DMS79 treated with DMSO at 0.1 percent for 48 hours (cell line): ENCODE results near the gene KIAA1210.

ENCODE experiments used
- DNase-seq: peaks from one replicate; lab custom pipeline; 2025; lab: John Stamatoyannopoulos, UW

The KIAA1210 gene

GRCh38 chrX:119127650-119128049 is at the start of gene KIAA1210:
KIAA1210 (minus strand) TSS chrX:119127812; CDS start chrX:119123642, 4,170 bp downstream.
- no peak for DNase-seq

DNA sequence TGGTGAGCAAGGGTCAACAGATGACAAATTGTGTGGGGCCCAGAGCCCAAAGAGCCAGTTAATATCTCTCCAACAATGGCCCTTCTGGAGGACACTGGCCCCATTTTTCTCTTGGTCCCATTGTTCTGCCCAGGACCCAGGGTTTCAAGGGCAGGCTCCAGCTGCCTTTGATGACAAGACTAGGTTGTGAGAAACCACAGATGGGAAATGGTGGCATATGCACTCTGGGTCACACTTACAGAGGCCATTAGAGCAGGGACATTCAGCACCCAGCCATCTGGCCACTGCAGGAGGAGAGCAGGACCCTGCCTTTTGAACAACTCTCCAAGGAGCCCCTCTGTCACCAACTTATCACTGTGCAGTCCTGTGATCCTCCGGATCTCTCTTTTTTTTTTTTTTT is 49.7 kb upstream of the KIAA1210 start:
- no peak for DNase-seq

DNA sequence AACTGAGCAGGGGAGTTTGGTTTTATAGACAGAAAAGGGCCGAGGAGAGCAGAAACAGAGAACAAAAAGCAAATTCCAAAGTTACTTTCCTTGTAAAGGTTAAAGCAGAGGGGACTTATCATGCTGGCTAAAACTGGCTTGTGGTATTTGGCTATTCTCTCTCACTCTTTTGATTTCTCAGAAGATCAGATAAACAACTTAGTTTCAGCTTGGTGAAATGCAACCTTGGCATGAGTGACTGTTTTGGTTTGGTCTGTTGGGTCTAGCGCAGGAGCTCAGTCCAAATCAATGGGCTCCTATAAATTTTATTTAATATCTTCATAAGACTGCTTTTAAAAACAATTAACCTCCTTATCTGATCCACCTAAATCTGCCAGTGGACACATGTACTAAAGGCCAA is 47.3 kb upstream of the KIAA1210 start:
- DNase-seq = no peak

GRCh38 chrX:119168104-119168503 is 40.5 kb upstream of the KIAA1210 start:
- no peak for DNase-seq

GRCh38 chrX:119158226-119158625 is 30.6 kb upstream of the KIAA1210 start:
- no peak for DNase-seq

GRCh38 chrX:119156241-119156640 is 28.6 kb upstream of the KIAA1210 start:
- no peak for DNase-seq

DNA sequence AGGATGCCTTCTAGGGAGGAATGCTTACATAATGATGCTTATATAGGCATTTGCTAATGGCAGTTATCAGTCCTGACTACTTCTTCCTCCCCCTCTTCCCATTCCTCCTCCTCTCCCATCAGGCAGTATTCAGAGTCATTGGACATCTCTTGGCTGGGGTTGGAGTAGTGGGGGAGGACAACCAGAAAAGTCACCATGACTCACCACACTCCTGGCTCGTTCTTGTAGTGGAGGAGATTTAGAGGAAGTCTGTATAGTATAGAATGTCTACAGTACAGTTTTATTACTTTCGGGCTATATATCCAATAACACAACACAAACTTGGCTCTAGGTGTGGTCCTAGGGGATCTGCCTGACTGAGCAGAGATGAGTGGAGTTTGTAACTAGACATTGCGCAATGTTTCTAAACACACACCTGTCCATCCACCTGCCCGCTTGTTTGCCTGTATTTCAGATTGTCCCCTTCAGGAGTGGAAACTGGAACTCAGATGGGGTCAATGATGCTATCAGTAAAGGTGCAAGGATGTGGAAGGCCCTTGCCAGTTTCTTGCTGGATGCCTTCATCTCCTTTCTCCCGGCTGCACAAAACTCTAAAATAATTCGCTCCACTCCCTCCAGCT is 27.9 kb upstream of the KIAA1210 start:
- DNase-seq = no peak

DNA sequence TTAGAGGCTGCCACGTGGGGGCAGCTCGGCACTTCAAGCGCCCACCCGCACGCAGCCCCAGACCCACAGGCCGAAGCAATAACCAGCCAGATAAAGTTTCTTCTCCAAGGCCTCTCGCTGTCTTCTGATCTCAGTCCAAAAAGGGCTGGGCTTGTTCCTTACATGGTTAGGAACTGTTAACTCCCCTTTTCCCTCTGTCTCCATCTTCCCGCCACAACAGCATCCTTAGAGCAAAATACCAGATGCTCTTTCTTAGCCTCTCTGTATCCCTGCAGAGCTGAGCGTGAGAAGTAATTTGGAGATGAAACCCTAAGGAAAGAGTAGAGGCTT is 23.4 kb upstream of the KIAA1210 start:
- DNase-seq = no peak

- no peak for DNase-seq
These were observed 22.8 kb upstream of the KIAA1210 start for GRCh38 chrX:119150163-119151050.

GRCh38 chrX:119147486-119147885 is 19.9 kb upstream of the KIAA1210 start:
- no peak for DNase-seq

DNA sequence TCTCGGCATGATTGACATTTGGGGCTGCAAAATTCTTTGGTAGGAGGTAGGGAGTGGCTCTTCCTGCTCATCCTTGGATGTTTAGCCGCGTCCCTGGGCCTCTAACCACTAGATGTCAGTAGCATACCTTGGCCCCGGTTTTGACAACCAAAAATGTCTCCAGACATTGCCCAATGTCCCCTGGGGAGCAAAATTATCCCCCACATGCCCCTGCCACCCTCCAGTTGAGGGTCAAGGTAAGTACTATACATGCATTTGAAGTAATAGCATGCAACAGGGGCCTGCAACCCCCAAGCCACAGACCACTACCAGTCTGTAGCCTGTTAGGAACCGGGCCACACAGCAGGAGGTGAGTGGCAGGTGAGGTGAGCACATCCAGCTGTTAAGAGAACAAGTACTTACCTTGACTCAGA is 17.6 kb upstream of the KIAA1210 start:
- DNase-seq = no peak

DNA sequence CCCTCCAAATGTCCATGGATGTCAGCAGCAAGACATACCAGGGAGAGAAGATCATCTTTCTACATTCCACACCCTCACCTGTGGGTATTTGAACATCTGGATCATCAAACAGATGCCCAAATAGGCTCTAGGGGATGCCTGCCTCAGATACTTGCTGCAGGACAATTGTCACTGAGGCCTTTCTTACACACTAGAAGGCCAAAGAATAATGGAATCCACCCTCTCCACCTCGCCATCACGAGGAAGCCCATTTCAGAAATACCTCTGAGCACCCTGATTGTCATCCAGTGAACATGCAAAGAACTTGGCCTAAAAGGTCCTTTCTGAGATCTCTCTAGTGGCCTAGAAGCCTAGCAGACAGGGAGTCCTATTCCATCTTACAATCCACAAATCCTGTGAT is 6.9 kb upstream of the KIAA1210 start:
- DNase-seq = no peak

- DNase-seq = no peak
These were observed 5.3 kb upstream of the KIAA1210 start for GRCh38 chrX:119132961-119133360.

GRCh38 chrX:119132316-119132715 is 4.7 kb upstream of the KIAA1210 start:
- DNase-seq = no peak

DNA sequence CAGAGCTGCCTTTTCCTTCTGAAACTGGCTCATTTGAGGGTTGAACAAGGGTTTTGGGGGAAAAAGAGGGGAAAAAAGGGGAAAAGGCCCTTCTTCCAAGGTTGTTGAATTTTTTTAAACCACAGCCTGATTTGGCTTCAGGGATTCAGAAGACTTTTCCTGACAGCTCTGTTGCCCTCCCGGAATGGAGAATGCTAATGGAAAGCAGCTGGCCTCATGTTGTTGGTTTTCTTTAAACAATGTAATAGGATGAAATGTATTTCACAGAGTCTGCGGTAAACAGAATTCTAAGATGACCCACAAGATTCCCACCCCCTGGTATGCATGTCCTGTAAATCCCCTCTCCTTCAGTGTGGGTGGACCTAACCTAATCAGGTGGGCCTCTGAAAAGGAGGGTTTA is 3.3 kb upstream of the KIAA1210 start:
- no peak for DNase-seq

DNA sequence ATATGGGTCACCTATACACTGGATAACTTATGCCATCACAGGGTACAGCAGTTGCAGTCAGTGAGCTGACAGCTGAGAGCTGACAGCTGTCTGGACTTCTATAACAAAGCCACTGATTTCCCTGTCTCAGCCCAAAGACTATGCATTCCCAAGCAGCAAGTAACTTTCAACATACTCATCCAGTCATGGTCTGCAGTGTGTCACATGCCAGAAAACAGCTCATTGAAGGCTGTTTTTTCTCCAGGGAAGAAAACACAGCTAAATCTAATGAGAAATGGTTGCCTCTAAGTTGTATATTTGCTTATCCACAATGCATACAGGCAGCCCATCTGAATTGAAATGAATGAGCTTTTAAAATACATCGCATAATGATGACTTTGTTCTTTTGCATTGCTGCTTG is 6.3 kb downstream of the KIAA1210 start:
- no peak for DNase-seq

GRCh38 chrX:119118780-119119395 is 8.7 kb downstream of the KIAA1210 start:
- DNase-seq = no peak

DNA sequence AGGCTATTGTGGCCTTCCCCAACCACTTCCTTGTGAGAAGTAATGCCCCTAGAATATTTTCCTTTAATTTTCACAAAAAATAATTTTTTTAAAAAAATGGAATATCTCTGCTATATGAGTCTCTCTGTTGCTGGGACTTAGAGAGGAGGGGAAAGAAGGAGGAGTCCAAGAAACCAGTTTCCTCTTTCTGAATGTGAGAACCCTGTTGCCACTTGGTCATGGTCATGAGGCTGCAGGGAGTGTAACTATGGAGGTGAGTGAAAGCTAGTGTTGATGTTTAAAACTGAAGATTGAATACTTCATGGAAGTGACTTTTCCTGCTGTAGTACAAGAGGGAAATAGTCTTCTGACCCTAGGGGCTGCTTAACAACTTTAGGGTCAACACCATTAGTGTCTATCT is 20.4 kb downstream of the KIAA1210 start:
- DNase-seq = no peak

- no peak for DNase-seq
These were observed 21.8 kb downstream of the KIAA1210 start for GRCh38 chrX:119105826-119106225.

GRCh38 chrX:119101168-119101567 is 26.4 kb downstream of the KIAA1210 start:
- DNase-seq = no peak

DNA sequence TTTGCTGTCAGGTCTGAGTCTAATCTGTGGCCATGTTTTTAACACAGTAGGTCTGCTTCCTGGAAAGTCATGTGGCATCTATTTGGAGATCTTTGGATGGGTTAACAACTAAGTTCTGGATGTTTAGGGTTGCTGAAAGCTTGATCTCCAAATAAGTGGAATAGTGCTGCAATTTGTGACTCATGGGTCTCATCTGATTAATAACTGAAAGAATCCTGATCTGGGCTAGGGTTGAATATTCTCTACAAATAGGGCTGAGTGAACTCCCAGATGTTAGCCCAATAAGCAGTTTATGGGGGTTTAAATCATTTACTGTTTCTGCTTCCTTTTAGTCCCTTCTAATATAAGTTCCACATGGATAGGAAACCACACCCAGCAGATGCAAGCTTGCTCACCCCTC is 31.7 kb downstream of the KIAA1210 start:
- no peak for DNase-seq

DNA sequence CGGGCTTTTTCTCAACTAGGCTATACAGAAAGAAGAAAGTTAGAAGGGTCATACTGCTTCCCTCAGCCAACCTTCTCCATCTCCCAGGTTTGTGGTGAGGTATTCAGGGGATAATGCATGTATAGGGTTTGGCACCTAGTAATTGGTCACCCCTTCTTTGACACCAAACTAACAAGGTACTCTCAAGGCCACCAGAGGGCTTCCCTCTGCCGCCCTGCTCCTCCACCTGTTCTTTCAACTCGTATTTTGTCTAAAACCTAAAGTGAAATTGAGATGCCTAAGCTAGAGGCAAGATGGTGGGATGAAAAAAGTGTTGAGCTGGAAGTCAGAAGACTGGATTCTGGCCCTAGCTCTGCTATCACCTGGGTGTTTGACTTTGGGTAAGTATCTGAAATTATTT is 32.8 kb downstream of the KIAA1210 start:
- no peak for DNase-seq
